HepG2 (cell line): Measurements from ENCODE around the gene TOGARAM1. TPM values are rescaled to one million over a fixed set of nuclear protein-coding genes. Genes with fewer than 3 reads are reported as not detected.
A peak's percentile ranks its signal among the peaks of the same experiment; 100 is the strongest.

Experiments
- ATAC-seq: fragments of 200-7000 bp; cut with Tn5 transposase; 3 replicates; pipeline ENCODE4 v1.9.1; 2020; ENCODE audit warnings: mild to moderate bottlenecking, moderate library complexity
- BruUV-seq: library from RNA; stranded (reverse); fragments of 400-500 nt; replicated peaks from 2 replicates; lab custom pipeline; 2021; lab: Mats Ljungman, UMichigan
- CTCF ChIA-PET: fragments of 300-600 bp; formaldehyde crosslinking; extraction: SDS; loops from one replicate; lab custom pipeline; 2021; ENCODE audit warnings: low total read pairs, inconsistent platforms, low intra/inter-chr PET ratio; lab: Yijun Ruan, JAX
- POLR2A ChIA-PET: fragments of 350-600 bp; sonication (Branson Sonifier 250); formaldehyde crosslinking; loops from one replicate; lab custom pipeline; 2020; ENCODE audit warnings: antibody characterized with exemption, inconsistent platforms; lab: Yijun Ruan, JAX
- DNase-seq: peaks from one replicate; pipeline ENCODE4 v3.0.0-alpha.2; 2015; ENCODE audit warnings: low spot score
- FAIRE-seq: peaks from 3 replicates; lab custom pipeline; 2011; peaks lifted over from hg19 to GRCh38; lab: Jason Lieb, UNC
- H2AFZ ChIP-seq: one replicate; pipeline ENCODE4 v1.6.1; 2011; ENCODE audit warnings: low read length, inconsistent platforms
- H3K27ac ChIP-seq: fragments of 300-600 bp; 3 replicates; pipeline ENCODE4 v1.8.0; 2011; ENCODE audit warnings: mixed run types, mild to moderate bottlenecking, mixed read lengths, low read length, inconsistent platforms; ENCODE audit not compliant: insufficient read depth; ENCODE audit errors: extremely low read length
- H3K27me3 ChIP-seq, 2 experiments: fragments of 200-600 bp in 1 of 2; 2 replicates in 1 of 2; 3 replicates in 1 of 2; pipeline versions ENCODE4 v1.6.0 to v1.8.0; 2011; ENCODE audit warnings: low read length in 2 of 2, mild to moderate bottlenecking in 2 of 2, moderate library complexity in 2 of 2, inconsistent platforms in 1 of 2; ENCODE audit not compliant: insufficient read depth in 2 of 2, control insufficient read depth in 1 of 2
- H3K36me3 ChIP-seq, 2 experiments: fragments of 200-600 bp in 1 of 2; replicated peaks in 1 of 2; 2 replicates in 1 of 2; 3 replicates in 1 of 2; pipeline versions ENCODE4 v1.5.1 to v1.8.0; 2011; ENCODE audit warnings: low read length in 2 of 2, inconsistent platforms in 1 of 2; ENCODE audit not compliant: insufficient read depth in 2 of 2, control insufficient read depth in 1 of 2
- H3K4me1 ChIP-seq: 2 replicates; pipeline ENCODE4 v1.5.1; 2012; ENCODE audit warnings: low read length, inconsistent platforms; ENCODE audit not compliant: insufficient read depth
- H3K4me2 ChIP-seq: 2 replicates; pipeline ENCODE4 v1.6.0; 2011; ENCODE audit warnings: low read depth, low read length, inconsistent platforms
- H3K4me3 ChIP-seq, 3 experiments: fragments of 200-600 bp in 1 of 3; sonication (generic), shearing (Covaris generic) in 1 of 3; replicated peaks in 1 of 3; 2 replicates each; pipeline ENCODE4 v1.5.1; 2011 to 2016; ENCODE audit warnings: low read length in 3 of 3, inconsistent platforms in 2 of 3, low read depth in 2 of 3, mild to moderate bottlenecking in 2 of 3, control low read depth in 1 of 3, mixed read lengths in 1 of 3; ENCODE audit not compliant: insufficient read depth in 1 of 3
- H3K79me2 ChIP-seq: one replicate; pipeline ENCODE4 v1.6.1; 2011; ENCODE audit warnings: low read length, inconsistent platforms; ENCODE audit not compliant: insufficient read depth
- H3K9ac ChIP-seq: 2 replicates; pipeline ENCODE4 v1.6.0; 2011; ENCODE audit warnings: mild to moderate bottlenecking, low read depth, low read length, inconsistent platforms; ENCODE audit not compliant: insufficient read depth
- H3K9me3 ChIP-seq: 2 replicates; pipeline ENCODE4 v1.5.1; 2012; ENCODE audit warnings: mild to moderate bottlenecking, low read length
- H4K20me1 ChIP-seq: 2 replicates; pipeline ENCODE4 v1.6.0; 2011; ENCODE audit warnings: inconsistent platforms, mild to moderate bottlenecking, low read length, moderate library complexity; ENCODE audit not compliant: insufficient read depth
- KAT8 ChIP-seq: IDR thresholded peaks from 2 replicates; pipeline ENCODE4 v1.6.1; 2016; ENCODE audit warnings: missing genetic modification reagents, missing compliant biosample characterization
- MAFF ChIP-seq: IDR thresholded peaks from 2 replicates; pipeline ENCODE4 v1.6.1; 2011; ENCODE audit warnings: low read depth, low read length, improper control_type of control experiment
- NFAT5 ChIP-seq: sonication (generic); formaldehyde crosslinking; IDR thresholded peaks from 2 replicates; pipeline ENCODE4 v1.4.0; 2020; ENCODE audit warnings: missing genetic modification reagents
- POGK ChIP-seq: sonication (generic); formaldehyde crosslinking; conservative IDR thresholded peaks from 2 replicates; pipeline ENCODE4 v1.8.0; 2022; ENCODE audit warnings: mild to moderate bottlenecking, moderate library complexity, missing genetic modification reagents
- ZNF124 ChIP-seq: sonication (generic); formaldehyde crosslinking; IDR thresholded peaks from 2 replicates; pipeline ENCODE4 v1.4.0; 2020; ENCODE audit warnings: missing genetic modification reagents
- ZNF18 ChIP-seq: sonication (generic); formaldehyde crosslinking; IDR thresholded peaks from 2 replicates; pipeline ENCODE4 v1.8.0; 2022; ENCODE audit warnings: mild to moderate bottlenecking, missing genetic modification reagents; ENCODE audit not compliant: insufficient replicate concordance
- ZNF274 ChIP-seq: sonication (generic); formaldehyde crosslinking; IDR thresholded peaks from 2 replicates; pipeline ENCODE4 v1.5.1; 2020; ENCODE audit warnings: mild to moderate bottlenecking, missing genetic modification reagents
- ZNF75D ChIP-seq: sonication (generic); formaldehyde crosslinking; IDR thresholded peaks from 2 replicates; pipeline ENCODE4 v1.8.1; 2023; ENCODE audit warnings: missing genetic modification reagents, mild to moderate bottlenecking, borderline replicate concordance
- WGBS: methylation state at CpG from one replicate; pipeline ENCODE4 v1.1.6; 2017; ENCODE audit warnings: low lambda C conversion rate; 5-methylcytosine and 5-hydroxymethylcytosine counted together
- in situ Hi-C: cut with HindIII; loops from 2 replicates; pipeline ENCODE4 v1.10.0; 2017; ENCODE audit warnings: low pct_unique_long_range_greater_than_20kb; ENCODE audit not compliant: extremely low pct_ligation_motif_present
- intact Hi-C: fragments of 100-400 bp; cut with micrococcal nuclease; formaldehyde crosslinking; loops from one replicate; pipeline ENCODE4 v1.10.0; 2022; ENCODE audit not compliant: unreplicated experiment
- polyA plus RNA-seq, 8 experiments: library from polyadenylated mRNA; depleted of rRNA in 3 of 8; stranded (reverse) in 7 of 8; unstranded in 1 of 8; fragments of >200 nt; fragmentation: Illumina TruSeq in 4 of 8; extraction: Trizol in 4 of 8; gene quantifications; 2 replicates each; pipeline versions ENCODE4 v1.2.1 to v1.2.3, GENCODE V29; 2011 to 2016; ENCODE audit warnings: low read depth in 4 of 8, missing spikeins in 1 of 8, mixed read lengths in 1 of 8; ENCODE audit not compliant: insufficient read depth in 1 of 8
- total RNA-seq, 5 experiments: library from RNA; depleted of rRNA; stranded (reverse); fragments of >200 nt; fragmentation: Illumina TruSeq; extraction: Trizol; gene quantifications; 2 replicates each; pipeline ENCODE4 v1.2.3, GENCODE V29; 2016; ENCODE audit warnings: low read depth in 1 of 5
- TF ChIP-seq, protein P1 (sequence below): sonication (generic); formaldehyde crosslinking; IDR thresholded peaks from 2 replicates; pipeline ENCODE4 v1.8.0; 2022; ENCODE audit warnings: mild to moderate bottlenecking, missing genetic modification reagents, borderline replicate concordance
- TF ChIP-seq, protein P2 (sequence below): sonication (generic); formaldehyde crosslinking; IDR thresholded peaks from 2 replicates; pipeline ENCODE4 v1.4.0; 2020; ENCODE audit warnings: missing genetic modification reagents

The TOGARAM1 gene
- total and polyA plus RNA-seq, 2 of the 13 experiments (the other 11 are each of a cell fraction or from before 2014, with no cell fraction given): 5.6 to 9.8 TPM

DNA sequence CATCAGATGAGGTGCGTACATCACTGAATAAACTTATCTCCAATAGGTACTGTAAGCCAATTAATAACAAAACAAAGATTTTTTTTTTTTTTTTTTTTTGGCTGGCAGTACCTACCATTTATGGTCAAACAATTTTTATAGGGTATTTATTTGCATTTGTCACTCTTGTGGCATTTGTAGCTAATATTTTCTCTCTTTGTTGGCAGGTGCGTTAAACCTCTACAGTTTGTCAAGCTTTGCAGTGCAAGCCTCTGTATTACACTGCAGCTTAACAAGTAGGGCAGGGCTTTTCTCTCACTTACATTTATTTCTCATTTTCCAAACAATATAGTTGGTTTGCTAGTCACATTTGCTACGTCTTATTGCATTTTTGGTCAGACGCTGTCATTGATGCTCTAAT is 134.2 kb downstream of the TOGARAM1 start:
- FAIRE-seq: no peak
- Histone ChIP-seq H3K4me2 (no peak overlapping the region), H3K9me3 (no peaks in the 10 kb centered on the region), H3K9ac (no peak overlapping the region), H3K79me2 (peaks cover 41% of the 10 kb centered on the region), H3K4me1 (0 out of 2 replicates have a peak, but pooled peaks cover under 1% of the 10 kb centered on the region), H3K27ac (no peak overlapping the region), H2AFZ (no peak overlapping the region), H3K4me3 (no peak overlapping the region), H3K36me3 (peaks cover 8 to 52% of the 10 kb centered on the region in 2 experiments), H4K20me1 (0 out of 2 replicates have a peak, but pooled peaks cover 9% of the 10 kb centered on the region), H3K27me3 (no peaks in the 10 kb centered on the region)
- in situ Hi-C loops: no loop called here
- WGBS: 95% methylated on average over 4 of the region's 4 CpGs
- no peak for DNase-seq
- intact Hi-C loops: no loop called here
- CTCF ChIA-PET: no interaction called here
- no peak for ATAC-seq
- POLR2A ChIA-PET: interaction anchor here (0.6 kb wide), 1 partner anchor 133 kb away, joined by 4 read pairs; no protein-coding TSS in a partner anchor
- TSS peak; percentile 20 for BruUV-seq
- TF ChIP-seq POGK (CRISPR knock-in tag) (no peak), ZNF18 (CRISPR knock-in tag) (no peak), ZNF124 (CRISPR knock-in tag) (no peak), KAT8 (CRISPR knock-in tag) (no peak), MAFF (no peak), NFAT5 (no peak), ZNF274 (CRISPR knock-in tag) (no peak), ZNF75D (CRISPR knock-in tag) (no peak)
- TF ChIP-seq, protein P1, sequence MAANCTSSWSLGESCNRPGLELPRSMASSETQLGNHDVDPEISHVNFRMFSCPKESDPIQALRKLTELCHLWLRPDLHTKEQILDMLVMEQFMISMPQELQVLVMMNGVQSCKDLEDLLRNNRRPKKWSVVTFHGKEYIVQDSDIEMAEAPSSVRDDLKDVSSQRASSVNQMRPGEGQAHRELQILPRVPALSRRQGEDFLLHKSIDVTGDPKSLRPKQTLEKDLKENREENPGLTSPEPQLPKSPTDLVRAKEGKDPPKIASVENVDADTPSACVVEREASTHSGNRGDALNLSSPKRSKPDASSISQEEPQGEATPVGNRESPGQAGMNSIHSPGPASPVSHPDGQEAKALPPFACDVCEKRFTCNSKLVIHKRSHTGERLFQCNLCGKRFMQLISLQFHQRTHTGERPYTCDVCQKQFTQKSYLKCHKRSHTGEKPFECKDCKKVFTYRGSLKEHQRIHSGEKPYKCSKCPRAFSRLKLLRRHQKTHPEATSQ (CRISPR knock-in tag): no peak
- TF ChIP-seq, protein P2, sequence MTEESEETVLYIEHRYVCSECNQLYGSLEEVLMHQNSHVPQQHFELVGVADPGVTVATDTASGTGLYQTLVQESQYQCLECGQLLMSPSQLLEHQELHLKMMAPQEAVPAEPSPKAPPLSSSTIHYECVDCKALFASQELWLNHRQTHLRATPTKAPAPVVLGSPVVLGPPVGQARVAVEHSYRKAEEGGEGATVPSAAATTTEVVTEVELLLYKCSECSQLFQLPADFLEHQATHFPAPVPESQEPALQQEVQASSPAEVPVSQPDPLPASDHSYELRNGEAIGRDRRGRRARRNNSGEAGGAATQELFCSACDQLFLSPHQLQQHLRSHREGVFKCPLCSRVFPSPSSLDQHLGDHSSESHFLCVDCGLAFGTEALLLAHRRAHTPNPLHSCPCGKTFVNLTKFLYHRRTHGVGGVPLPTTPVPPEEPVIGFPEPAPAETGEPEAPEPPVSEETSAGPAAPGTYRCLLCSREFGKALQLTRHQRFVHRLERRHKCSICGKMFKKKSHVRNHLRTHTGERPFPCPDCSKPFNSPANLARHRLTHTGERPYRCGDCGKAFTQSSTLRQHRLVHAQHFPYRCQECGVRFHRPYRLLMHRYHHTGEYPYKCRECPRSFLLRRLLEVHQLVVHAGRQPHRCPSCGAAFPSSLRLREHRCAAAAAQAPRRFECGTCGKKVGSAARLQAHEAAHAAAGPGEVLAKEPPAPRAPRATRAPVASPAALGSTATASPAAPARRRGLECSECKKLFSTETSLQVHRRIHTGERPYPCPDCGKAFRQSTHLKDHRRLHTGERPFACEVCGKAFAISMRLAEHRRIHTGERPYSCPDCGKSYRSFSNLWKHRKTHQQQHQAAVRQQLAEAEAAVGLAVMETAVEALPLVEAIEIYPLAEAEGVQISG (CRISPR knock-in tag): no peak
